SJCRH30 (cell line): ENCODE results near the gene HES7. TPM values are rescaled to one million over a fixed set of nuclear protein-coding genes. Genes with fewer than 3 reads are reported as not detected.
"Not testable (repeated sequence)": the region's sequence is repeated elsewhere in the genome, so short reads cannot be mapped to it uniquely, and the experiment has no call there.

Experiments used
- DNase-seq, 2 experiments: peaks; one replicate each; pipeline ENCODE4 v3.0.0-alpha.2; 2015 to 2020
- H3K27ac ChIP-seq: fragments of 250-450 bp; sonication (Bioruptor Pico); 2 replicates; pipeline ENCODE4 v1.5.1; 2020; ENCODE audit warnings: mild to moderate bottlenecking, moderate library complexity
- H3K27me3 ChIP-seq: fragments of 250-450 bp; sonication (Bioruptor Pico); 2 replicates; pipeline ENCODE4 v1.5.1; 2020; ENCODE audit warnings: mild to moderate bottlenecking, moderate library complexity
- H3K36me3 ChIP-seq: fragments of 250-450 bp; sonication (Bioruptor Pico); 2 replicates; pipeline ENCODE4 v1.5.1; 2020; ENCODE audit warnings: mild to moderate bottlenecking, moderate library complexity
- H3K4me1 ChIP-seq: fragments of 250-450 bp; sonication (Bioruptor Pico); 2 replicates; pipeline ENCODE4 v1.5.1; 2020; ENCODE audit warnings: mild to moderate bottlenecking, moderate library complexity
- H3K4me3 ChIP-seq: fragments of 250-450 bp; sonication (Bioruptor Pico); 2 replicates; pipeline ENCODE4 v1.5.1; 2020; ENCODE audit warnings: mild to moderate bottlenecking, moderate library complexity
- H3K9me3 ChIP-seq: fragments of 250-450 bp; sonication (Bioruptor Pico); replicated peaks from 2 replicates; pipeline ENCODE4 v1.5.1; 2020; ENCODE audit warnings: mild to moderate bottlenecking, moderate library complexity
- total RNA-seq: library from RNA; depleted of rRNA; stranded (reverse); fragments of >200 nt; shearing (Covaris generic); gene quantifications from 2 replicates; pipeline ENCODE4 v1.2.3, GENCODE V29; 2014

Gene HES7
- total RNA-seq, 1 experiment from 2014 or later: 0.91 TPM

DNA sequence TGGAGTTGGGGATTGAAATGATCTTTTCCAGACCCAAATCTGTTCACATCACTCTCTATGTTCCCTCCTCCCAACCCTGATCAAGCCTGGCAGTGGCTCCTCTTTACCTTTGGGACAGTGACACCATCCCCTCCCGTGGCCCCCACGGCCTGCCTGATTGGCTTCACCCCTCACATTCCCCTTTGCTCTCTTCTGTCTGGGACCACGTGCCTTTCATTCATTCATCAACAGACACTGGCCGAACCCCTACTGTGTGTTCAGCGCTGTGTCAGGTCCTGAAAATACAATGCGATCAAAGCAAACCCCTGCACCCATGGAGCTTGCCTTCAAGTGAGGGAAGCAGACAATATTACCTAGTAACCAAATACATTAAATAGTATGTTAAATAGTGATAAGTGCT, 34.2 kb downstream of the HES7 start:
- H3K9me3 ChIP-seq: no peaks in the 10 kb centered on the region
- H3K4me1 ChIP-seq: no peaks in the 10 kb centered on the region
- H3K4me3 ChIP-seq: no peak overlapping the region
- H3K27me3 ChIP-seq: no peaks in the 10 kb centered on the region
- no peak overlapping the region for H3K27ac ChIP-seq
- DNase-seq: no peak
- H3K36me3 ChIP-seq: no peaks in the 10 kb centered on the region

DNA sequence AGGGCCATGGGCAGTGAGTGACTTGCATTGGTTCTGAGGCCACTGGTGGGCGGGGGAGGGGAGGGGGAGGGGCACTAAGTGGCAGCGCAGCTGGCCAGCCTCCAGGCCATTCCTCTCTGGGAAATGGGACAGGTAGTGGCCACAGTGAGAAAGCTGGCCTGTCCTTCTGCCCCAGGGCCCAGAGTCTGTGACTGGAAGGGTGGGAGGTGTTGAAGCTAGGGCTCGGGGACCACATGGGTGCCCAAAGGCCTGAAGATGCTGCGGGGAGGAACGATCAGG, 36.0 kb downstream of the HES7 start:
- Histone ChIP-seq H3K9me3 (no peaks in the 10 kb centered on the region), H3K4me1 (no peaks in the 10 kb centered on the region), H3K27ac (no peak overlapping the region), H3K27me3 (no peaks in the 10 kb centered on the region), H3K36me3 (no peaks in the 10 kb centered on the region), H3K4me3 (no peak overlapping the region)
- DNase-seq: no peak

DNA sequence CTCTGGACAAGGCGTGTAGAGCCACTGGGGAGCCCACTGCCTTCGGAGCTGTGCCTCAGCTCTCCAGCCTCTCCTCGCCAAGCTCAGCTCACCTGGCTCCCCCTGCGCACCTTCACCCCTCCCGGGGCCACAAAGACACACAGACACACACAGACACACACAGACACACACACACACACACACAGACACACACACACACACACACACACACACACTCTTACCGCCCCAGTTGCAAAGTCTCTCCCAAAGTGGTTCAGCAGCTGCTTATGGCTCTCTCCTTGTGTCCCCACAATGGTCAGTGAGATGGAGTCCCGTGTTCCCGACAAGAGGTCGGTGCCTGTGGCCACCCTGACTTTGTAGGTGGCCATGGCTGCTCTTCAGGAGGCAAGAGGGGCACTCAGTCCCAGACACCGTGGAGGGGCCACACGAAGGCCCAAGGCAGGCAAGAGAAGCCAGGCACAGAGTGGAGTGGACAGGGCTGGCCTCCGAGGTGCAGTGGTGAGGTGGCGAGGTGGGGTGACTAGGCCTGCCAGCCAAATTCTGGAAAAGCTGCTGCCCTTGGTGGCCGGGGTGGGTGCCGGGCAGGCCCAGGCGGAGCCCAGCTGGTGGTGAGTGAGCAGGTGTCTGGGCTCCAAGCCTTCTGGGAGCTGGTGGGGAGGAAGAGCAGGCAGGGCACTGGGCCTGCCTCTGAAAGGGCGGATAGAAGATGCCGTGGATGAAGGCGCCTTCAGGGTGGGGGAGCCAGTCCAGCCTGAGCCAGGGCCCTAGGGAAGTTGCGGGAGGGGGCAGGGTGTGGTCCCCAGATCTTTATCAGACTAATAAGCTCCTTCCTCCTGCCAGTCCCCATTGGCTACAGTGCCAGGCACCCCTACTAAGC, 36.6 kb downstream of the HES7 start, which contains the start of gene ALOX12B:
ALOX12B (minus strand) TSS at position 642 of the 877 bp plus-strand sequence; CDS start at position 368, 274 bp downstream.
- Histone ChIP-seq H3K4me3 (no peak within 1 kb of the TSS), H3K9me3 (no peaks in the 10 kb centered on the region), H3K4me1 (no peaks in the 10 kb centered on the region), H3K27me3 (no peaks in the 10 kb centered on the region), H3K36me3 (no peaks in the 10 kb centered on the region), H3K27ac (no peak within 1 kb of the TSS)
- DNase-seq: no peak

DNA sequence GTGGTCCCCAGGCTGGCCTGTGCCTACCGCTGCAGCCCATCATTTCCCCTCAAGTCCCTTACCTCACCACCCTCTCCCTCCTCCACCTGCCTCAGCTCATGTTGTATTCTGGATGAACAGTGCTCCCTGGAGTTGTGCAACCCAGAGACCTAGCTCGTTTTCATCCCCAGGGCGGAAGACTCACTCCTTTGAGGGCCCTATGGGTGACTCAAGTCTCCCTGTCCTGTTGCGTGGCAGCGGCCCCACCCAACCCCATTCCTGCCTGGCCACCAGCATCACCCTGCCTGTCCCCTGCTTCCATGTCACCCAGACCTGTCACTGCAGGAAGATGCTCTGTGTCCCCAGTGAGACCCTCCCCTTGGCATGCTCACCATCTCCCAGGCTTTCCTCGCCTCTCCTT, 39.7 kb downstream of the HES7 start:
- H3K9me3 ChIP-seq: no peaks in the 10 kb centered on the region
- no peaks in the 10 kb centered on the region for H3K4me1 ChIP-seq
- no peaks in the 10 kb centered on the region for H3K27me3 ChIP-seq
- no peaks in the 10 kb centered on the region for H3K36me3 ChIP-seq
- H3K4me3 ChIP-seq: no peak overlapping the region
- DNase-seq: no peak
- H3K27ac ChIP-seq: no peak overlapping the region

GRCh38 chr17:8082292-8082691, 41.6 kb downstream of the HES7 start:
- no peak for DNase-seq
- no peak overlapping the region for H3K4me3 ChIP-seq
- H3K4me1 ChIP-seq: no peaks in the 10 kb centered on the region
- no peaks in the 10 kb centered on the region for H3K9me3 ChIP-seq
- no peaks in the 10 kb centered on the region for H3K27me3 ChIP-seq
- H3K36me3 ChIP-seq: no peaks in the 10 kb centered on the region
- no peak overlapping the region for H3K27ac ChIP-seq

DNA sequence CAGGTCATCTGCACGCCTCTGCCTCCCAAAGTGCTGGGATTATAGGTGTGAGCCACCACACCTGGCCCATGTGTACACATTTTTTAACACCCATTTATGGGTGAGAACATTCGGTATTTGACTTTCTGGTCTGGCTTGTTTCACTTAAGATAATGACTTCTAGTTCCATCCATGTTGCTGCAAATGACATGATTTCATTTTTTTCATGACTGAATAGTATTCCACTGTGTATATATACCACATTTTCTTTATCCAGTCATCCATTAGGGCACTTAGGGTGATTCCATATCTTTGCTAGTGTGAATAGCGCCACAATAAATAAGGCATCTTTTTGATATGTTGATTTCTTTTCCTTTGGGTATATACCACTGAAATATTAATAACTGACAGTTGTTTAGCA, 42.0 kb downstream of the HES7 start:
- no peaks in the 10 kb centered on the region for H3K4me1 ChIP-seq
- H3K4me3 ChIP-seq: no peak overlapping the region
- DNase-seq: no peak
- no peak overlapping the region for H3K27ac ChIP-seq
- H3K9me3 ChIP-seq: no peaks in the 10 kb centered on the region
- no peaks in the 10 kb centered on the region for H3K36me3 ChIP-seq
- H3K27me3 ChIP-seq: no peaks in the 10 kb centered on the region

- no peak for DNase-seq
- Histone ChIP-seq H3K36me3 (no peaks in the 10 kb centered on the region), H3K4me1 (no peaks in the 10 kb centered on the region), H3K27me3 (no peaks in the 10 kb centered on the region), H3K4me3 (no peak overlapping the region), H3K27ac (no peak overlapping the region), H3K9me3 (no peaks in the 10 kb centered on the region)
Observed at GRCh38 chr17:8080799-8081219, 43.1 kb downstream of the HES7 start.

DNA sequence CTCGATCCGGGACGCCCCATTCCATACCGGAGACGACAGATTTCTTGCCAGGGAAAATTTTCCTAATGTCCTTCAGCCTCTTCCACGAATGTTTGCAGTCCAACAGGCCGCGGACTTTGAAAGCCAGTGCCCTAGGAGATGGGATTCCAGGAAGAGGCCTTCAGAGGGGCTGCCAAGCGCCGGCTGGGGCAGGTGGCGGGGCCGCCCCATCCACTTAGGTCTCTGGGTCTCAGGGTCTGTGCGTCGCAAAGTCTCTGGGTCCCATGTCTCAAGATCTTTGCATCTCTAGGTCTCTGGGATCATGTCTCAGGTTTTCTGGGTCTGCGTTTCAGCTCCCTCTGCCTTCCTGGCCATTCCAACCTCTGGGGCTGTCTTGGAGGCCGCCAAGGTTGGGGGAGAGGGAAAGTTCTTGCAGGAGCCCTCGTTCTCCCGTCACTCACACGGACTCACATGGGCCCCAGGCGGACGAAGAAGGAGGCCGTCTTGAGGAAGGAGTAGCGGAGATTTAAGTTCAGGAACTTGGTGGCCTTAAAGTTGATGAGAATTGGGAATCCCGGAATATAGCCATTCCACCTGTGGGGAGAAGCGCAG, 43.6 kb downstream of the HES7 start:
- no peaks in the 10 kb centered on the region for H3K9me3 ChIP-seq
- H3K4me1 ChIP-seq: no peaks in the 10 kb centered on the region
- H3K4me3 ChIP-seq: peak overlapping the region; percentile 37
- no peaks in the 10 kb centered on the region for H3K36me3 ChIP-seq
- no peak overlapping the region for H3K27ac ChIP-seq
- DNase-seq: no peak
- H3K27me3 ChIP-seq: no peaks in the 10 kb centered on the region

DNA sequence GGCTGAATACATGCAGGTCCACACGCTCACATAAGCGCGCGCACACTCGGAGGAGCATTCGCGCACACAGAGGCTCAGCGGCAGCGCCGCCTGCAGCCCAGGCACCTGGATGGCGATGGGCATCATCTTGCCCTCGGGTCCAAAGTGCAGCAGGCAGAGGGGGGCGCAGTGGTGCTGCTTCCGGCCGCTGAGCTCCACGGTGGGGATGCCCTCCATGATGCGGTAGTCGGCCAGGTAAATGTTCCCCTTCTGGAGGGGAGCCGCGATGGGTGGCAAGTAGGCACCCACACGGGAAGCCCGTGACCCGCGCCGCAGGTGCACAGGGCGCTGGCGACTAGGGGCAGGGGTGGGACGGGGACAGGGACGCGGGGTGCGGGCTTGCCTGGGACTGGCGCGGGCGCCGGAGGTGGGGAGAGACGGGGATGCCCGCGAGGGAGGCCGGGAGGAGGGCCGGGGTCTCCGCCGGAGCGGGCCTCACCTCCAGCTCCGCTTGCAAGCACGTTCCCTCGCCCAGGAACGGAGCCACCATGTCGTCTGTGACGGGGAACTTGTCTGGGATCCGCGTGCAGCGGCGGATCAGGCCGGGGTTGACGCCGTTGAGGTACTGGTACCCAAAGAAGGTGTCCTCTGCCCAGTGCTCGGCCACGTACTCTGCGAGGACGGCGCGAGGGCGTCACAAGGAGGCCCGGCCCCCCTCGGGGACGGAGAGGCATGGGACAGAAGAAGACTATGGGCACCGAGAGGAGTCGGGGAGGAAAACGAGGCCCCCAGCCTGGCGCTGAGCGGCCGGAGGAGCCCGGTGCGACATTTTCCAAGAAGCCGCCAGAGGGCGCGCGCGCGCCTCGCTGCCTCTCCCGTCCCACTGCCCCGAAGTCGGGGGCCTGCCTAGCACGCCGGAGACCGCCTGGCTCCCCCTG, 44.4 kb downstream of the HES7 start:
- Histone ChIP-seq H3K27ac (no peak overlapping the region), H3K9me3 (no peaks in the 10 kb centered on the region), H3K4me3 (peak overlapping the region; percentile 37), H3K36me3 (no peaks in the 10 kb centered on the region), H3K4me1 (no peaks in the 10 kb centered on the region), H3K27me3 (no peaks in the 10 kb centered on the region)
- DNase-seq: peak; percentile 49 to 74

- not testable (repeated sequence) for H3K4me1 ChIP-seq, H3K36me3 ChIP-seq, H3K9me3 ChIP-seq, H3K27ac ChIP-seq, DNase-seq, H3K27me3 ChIP-seq, H3K4me3 ChIP-seq
Observed at GRCh38 chr17:8077939-8078338, 46.0 kb downstream of the HES7 start.

DNA sequence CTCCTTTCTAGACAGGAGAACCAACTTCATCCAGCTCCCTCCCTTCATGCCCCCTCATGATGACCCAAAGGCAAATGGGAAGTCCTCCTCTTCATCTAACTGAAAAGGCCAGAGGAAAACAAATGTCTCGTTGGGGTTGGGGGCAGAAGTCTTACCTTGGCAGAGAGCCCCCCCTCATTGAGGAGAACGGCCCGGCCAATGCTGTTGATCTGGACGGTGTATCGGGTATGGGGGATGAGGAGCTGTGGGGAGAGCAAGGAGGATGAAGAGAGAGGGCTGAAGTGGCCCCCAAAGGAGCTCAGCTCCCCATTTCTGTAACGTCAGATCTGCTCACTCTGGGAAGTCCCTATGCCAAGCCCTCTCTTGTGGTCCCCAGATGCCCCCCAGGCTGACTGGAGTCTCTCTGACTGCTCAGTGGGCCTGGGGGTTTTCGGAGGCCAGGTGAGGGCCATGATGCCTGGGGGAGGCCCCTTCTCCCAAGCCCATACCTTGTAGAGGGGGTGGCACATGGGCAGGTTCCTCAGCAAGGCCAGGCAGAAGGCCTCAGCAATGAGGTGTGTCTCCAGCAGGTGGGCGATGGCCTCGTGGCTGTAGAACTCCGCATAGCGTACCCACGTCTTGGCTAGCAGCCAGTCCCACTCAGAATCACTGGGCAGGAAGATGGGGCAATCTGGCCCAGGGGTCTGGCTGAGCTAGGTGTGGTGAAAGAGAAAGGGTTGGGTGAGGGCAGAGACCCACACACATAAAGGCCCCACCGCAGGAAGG, 47.2 kb downstream of the HES7 start:
- H3K27me3 ChIP-seq: peaks cover 8% of the 10 kb centered on the region

GRCh38 chr17:8075574-8076342, 48.1 kb downstream of the HES7 start:
- Histone ChIP-seq H3K27me3 (peaks cover 8% of the 10 kb centered on the region), H3K4me1 (no peaks in the 10 kb centered on the region)
- DNase-seq: no peak

More for the DNA sequence above, 47.2 kb downstream of the HES7 start:
- DNase-seq: no peak
- Histone ChIP-seq H3K4me3 (no peak overlapping the region), H3K27ac (no peak overlapping the region), H3K9me3 (no peaks in the 10 kb centered on the region), H3K36me3 (no peaks in the 10 kb centered on the region), H3K4me1 (no peaks in the 10 kb centered on the region)

DNA sequence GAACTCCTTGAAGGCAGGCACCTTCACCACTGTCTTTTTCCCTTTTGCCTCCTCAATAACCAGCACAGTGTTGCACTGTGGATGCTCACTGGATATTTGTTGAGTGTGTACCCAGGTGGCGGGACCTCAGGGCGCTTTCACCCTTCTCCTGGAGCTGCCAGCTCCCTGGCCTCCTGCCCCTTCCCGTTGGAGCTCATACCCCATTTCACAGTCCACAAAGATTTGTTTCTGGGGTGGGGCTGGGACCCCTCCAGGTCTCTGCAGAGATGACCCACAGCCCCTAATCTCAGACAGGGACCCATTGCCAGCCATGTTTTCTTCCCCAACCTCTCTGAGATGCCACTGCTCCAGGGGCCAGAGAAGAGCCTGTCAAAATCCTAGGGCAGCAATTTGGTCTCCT, 48.8 kb downstream of the HES7 start:
- H3K4me1 ChIP-seq: no peaks in the 10 kb centered on the region
- no peaks in the 10 kb centered on the region for H3K36me3 ChIP-seq
- H3K9me3 ChIP-seq: no peaks in the 10 kb centered on the region
- no peak for DNase-seq
- no peak overlapping the region for H3K4me3 ChIP-seq
- H3K27me3 ChIP-seq: peaks cover 8% of the 10 kb centered on the region
- H3K27ac ChIP-seq: no peak overlapping the region

More at GRCh38 chr17:8075574-8076342, 48.1 kb downstream of the HES7 start:
- Histone ChIP-seq H3K9me3 (no peaks in the 10 kb centered on the region), H3K4me3 (no peak overlapping the region), H3K36me3 (no peaks in the 10 kb centered on the region), H3K27ac (no peak overlapping the region)

GRCh38 chr17:8074554-8074953, 49.4 kb downstream of the HES7 start:
- no peaks in the 10 kb centered on the region for H3K36me3 ChIP-seq
- no peak overlapping the region for H3K4me3 ChIP-seq
- no peaks in the 10 kb centered on the region for H3K9me3 ChIP-seq
- peaks cover 8% of the 10 kb centered on the region for H3K27me3 ChIP-seq
- no peak for DNase-seq
- H3K4me1 ChIP-seq: no peaks in the 10 kb centered on the region
- no peak overlapping the region for H3K27ac ChIP-seq
